A673 (cell line): ENCODE measurements around the gene CYP2A13.

Experiments used
- CTCF ChIP-seq: fragments of 300-800, 200-600 bp; sonication (generic); conservative IDR thresholded peaks from 2 replicates; pipeline ENCODE4 v1.5.1; 2017; ENCODE audit warnings: low read depth, mild to moderate bottlenecking, antibody characterized with exemption, low read length, moderate library complexity, mixed read lengths
- EZH2 ChIP-seq: fragments of 200-600 bp; sonication (generic); IDR thresholded peaks from 2 replicates; pipeline ENCODE4 v1.6.1; 2017; ENCODE audit warnings: borderline replicate concordance, low read depth, mild to moderate bottlenecking, mixed read lengths, antibody characterized with exemption, low read length; ENCODE audit not compliant: poor library complexity, severe bottlenecking

GRCh38 chr19:41039806-41040205 lies 48.4 kb upstream of the CYP2A13 start:
- TF ChIP-seq EZH2 (no peak), CTCF (no peak)
